ENCODE measurements around the gene ADCY2. TPM values are rescaled to one million over a fixed set of nuclear protein-coding genes. Genes with fewer than 3 reads are reported as not detected.

Gene ADCY2
- total RNA-seq, 4 donors from 2014 or later, result 4.8 to 9.1 (median 5.7) TPM

DNA sequence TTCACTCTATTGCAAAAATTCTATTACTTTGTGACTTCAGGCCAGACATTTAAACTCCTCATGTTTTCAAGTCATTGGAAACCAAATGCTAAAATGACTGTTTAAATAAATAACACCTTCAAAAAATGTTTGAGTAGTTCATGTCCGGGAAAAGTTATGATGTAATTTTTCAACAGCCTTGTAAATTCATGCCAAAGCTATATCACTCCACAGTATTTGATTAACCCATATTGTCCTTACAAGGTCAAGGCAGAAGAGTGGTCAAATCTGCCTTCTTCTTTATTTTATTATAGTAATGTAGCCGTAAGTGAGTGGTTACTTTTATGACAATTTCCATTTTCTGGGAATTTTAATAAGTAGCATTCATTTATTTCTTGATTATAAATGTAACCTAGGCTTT is 72.8 kb downstream of the ADCY2 start:
- TF ChIP-seq POLR2AphosphoS5 (IDR thresholded peaks at IDR 0.05) (no peak), EP300 (IDR thresholded peaks at IDR 0.05) (no peak), POLR2A (IDR thresholded peaks at IDR 0.05; ENCODE audit: low read depth) (no peak)
- TF ChIP-seq, protein P1, sequence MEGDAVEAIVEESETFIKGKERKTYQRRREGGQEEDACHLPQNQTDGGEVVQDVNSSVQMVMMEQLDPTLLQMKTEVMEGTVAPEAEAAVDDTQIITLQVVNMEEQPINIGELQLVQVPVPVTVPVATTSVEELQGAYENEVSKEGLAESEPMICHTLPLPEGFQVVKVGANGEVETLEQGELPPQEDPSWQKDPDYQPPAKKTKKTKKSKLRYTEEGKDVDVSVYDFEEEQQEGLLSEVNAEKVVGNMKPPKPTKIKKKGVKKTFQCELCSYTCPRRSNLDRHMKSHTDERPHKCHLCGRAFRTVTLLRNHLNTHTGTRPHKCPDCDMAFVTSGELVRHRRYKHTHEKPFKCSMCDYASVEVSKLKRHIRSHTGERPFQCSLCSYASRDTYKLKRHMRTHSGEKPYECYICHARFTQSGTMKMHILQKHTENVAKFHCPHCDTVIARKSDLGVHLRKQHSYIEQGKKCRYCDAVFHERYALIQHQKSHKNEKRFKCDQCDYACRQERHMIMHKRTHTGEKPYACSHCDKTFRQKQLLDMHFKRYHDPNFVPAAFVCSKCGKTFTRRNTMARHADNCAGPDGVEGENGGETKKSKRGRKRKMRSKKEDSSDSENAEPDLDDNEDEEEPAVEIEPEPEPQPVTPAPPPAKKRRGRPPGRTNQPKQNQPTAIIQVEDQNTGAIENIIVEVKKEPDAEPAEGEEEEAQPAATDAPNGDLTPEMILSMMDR (IDR thresholded peaks at IDR 0.05), result no peak
- no peaks in the 10 kb centered on the region for H3K36me3 ChIP-seq
- DNase-seq (ENCODE audit: extremely low spot score), result no peak
- intact Hi-C loops (cut with DNase I), result no loop called here
- H3K27me3 ChIP-seq, result no peaks in the 10 kb centered on the region
- peaks cover 0 to 39% (median 19%) of the 10 kb centered on the region in 4 donors for H3K4me1 ChIP-seq
- WGBS, result 56% methylated on average over 2 of the region's 2 CpGs
- H3K4me3 ChIP-seq, result no peak overlapping the region
- no peak overlapping the region for H3K27ac ChIP-seq (replicated peaks in 1 of 4)
- peaks cover 0 to 8% (median 2%) of the 10 kb centered on the region in 4 donors for H3K9me3 ChIP-seq

GRCh38 chr5:7471710-7472109 is 75.8 kb downstream of the ADCY2 start:
- intact Hi-C loops (cut with DNase I), result no loop called here
- no peak for TF ChIP-seq EP300 (IDR thresholded peaks at IDR 0.05)
- no peak for TF ChIP-seq POLR2AphosphoS5 (IDR thresholded peaks at IDR 0.05)
- TF ChIP-seq POLR2A (IDR thresholded peaks at IDR 0.05; ENCODE audit: low read depth), result no peak
- no peak overlapping the region for H3K27ac ChIP-seq (replicated peaks in 1 of 4)

GRCh38 chr5:7473115-7473514 is 77.2 kb downstream of the ADCY2 start:
- peaks cover 0 to 8% (median 2%) of the 10 kb centered on the region in 4 donors for H3K9me3 ChIP-seq
- 81% methylated on average over 2 of the region's 2 CpGs for WGBS
- intact Hi-C loops (cut with DNase I), result no loop called here
- H3K4me3 ChIP-seq, result no peak overlapping the region
- H3K36me3 ChIP-seq, result no peaks in the 10 kb centered on the region
- TF ChIP-seq POLR2A (IDR thresholded peaks at IDR 0.05; ENCODE audit: low read depth) (no peak), EP300 (IDR thresholded peaks at IDR 0.05) (no peak), POLR2AphosphoS5 (IDR thresholded peaks at IDR 0.05) (no peak)
- TF ChIP-seq, protein P1 (IDR thresholded peaks at IDR 0.05), result no peak
- DNase-seq (ENCODE audit: extremely low spot score), result no peak
- no peak overlapping the region for H3K27ac ChIP-seq (replicated peaks in 1 of 4)
- H3K27me3 ChIP-seq, result no peaks in the 10 kb centered on the region
- peaks cover 0 to 11% (median 8%) of the 10 kb centered on the region in 4 donors for H3K4me1 ChIP-seq

More at GRCh38 chr5:7471710-7472109, 75.8 kb downstream of the ADCY2 start:
- Histone ChIP-seq H3K27me3 (no peaks in the 10 kb centered on the region), H3K36me3 (no peaks in the 10 kb centered on the region), H3K4me3 (no peak overlapping the region), H3K9me3 (peaks cover 0 to 8% (median 2%) of the 10 kb centered on the region in 4 donors), H3K4me1 (peaks cover 0 to 24% (median 16%) of the 10 kb centered on the region in 4 donors)
- 94% methylated on average over 1 of the region's 1 CpG for WGBS
- no peak for DNase-seq (ENCODE audit: extremely low spot score)

GRCh38 chr5:7473668-7474215 is 77.8 kb downstream of the ADCY2 start:
- Histone ChIP-seq H3K27me3 (no peaks in the 10 kb centered on the region), H3K4me1 (peaks cover 0 to 4% (median 1%) of the 10 kb centered on the region in 4 donors), H3K4me3 (no peak overlapping the region), H3K36me3 (no peaks in the 10 kb centered on the region), H3K27ac (replicated peaks in 1 of 4) (no peak overlapping the region), H3K9me3 (peaks cover 0 to 8% (median 2%) of the 10 kb centered on the region in 4 donors)
- WGBS, result 68% methylated on average over 1 of the region's 1 CpG
- TF ChIP-seq POLR2A (IDR thresholded peaks at IDR 0.05; ENCODE audit: low read depth) (no peak), EP300 (IDR thresholded peaks at IDR 0.05) (no peak), POLR2AphosphoS5 (IDR thresholded peaks at IDR 0.05) (no peak)
- TF ChIP-seq, protein P1 (IDR thresholded peaks at IDR 0.05), result no peak
- DNase-seq (ENCODE audit: extremely low spot score), result no peak
- intact Hi-C loops (cut with DNase I), result no loop called here

DNA sequence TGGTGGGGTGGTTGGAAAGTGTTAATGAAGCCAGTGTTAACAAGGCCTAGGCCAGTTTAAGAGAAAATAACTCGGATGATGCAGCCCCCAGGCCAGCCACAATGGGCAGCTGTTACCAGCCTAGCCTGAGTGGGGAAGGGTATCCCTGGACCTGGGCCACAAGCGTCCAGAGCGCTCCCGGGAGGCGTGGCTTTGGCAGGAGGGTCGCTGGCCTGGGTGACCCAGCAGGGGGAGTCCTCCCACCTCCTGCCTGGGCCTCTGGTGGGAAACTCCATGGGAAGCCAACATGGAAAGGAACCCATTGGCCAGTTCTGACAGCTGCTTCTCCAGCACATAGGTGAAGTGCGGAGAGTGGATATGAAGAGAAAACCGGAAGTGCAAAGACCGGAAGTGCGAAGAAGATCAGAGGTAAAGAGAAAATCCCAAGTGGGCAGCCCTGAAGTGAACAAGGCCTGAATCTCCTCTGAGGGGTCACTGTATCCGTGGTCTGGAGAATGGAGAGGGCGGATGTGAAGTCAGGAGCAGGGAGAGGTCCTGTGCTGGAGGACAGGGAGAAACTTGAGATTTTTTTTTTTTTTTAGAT is 79.0 kb downstream of the ADCY2 start:
- H3K4me1 ChIP-seq, result no peaks in the 10 kb centered on the region
- no peaks in the 10 kb centered on the region for H3K36me3 ChIP-seq
- 88% methylated on average over 12 of the region's 12 CpGs for WGBS
- intact Hi-C loops (cut with DNase I), result no loop called here
- no peak overlapping the region for H3K27ac ChIP-seq (replicated peaks in 1 of 4)
- no peaks in the 10 kb centered on the region for H3K27me3 ChIP-seq
- H3K4me3 ChIP-seq, result no peak overlapping the region
- H3K9me3 ChIP-seq, result peaks cover 0 to 8% (median 2%) of the 10 kb centered on the region in 4 donors
- DNase-seq (ENCODE audit: extremely low spot score), result no peak
- no peak for TF ChIP-seq POLR2A (IDR thresholded peaks at IDR 0.05; ENCODE audit: low read depth)
- no peak for TF ChIP-seq EP300 (IDR thresholded peaks at IDR 0.05)
- TF ChIP-seq, protein P1 (IDR thresholded peaks at IDR 0.05), result no peak
- TF ChIP-seq POLR2AphosphoS5 (IDR thresholded peaks at IDR 0.05), result no peak
